ENCODE measurements around the gene NXT2. TPM values are rescaled to one million over a fixed set of nuclear protein-coding genes. Genes with fewer than 3 reads are reported as not detected.
"Not testable (repeated sequence)": the region's sequence is repeated elsewhere in the genome, so short reads cannot be mapped to it uniquely, and the experiment has no call there.

NXT2 gene
- 1.2 TPM for total RNA-seq
- long read RNA-seq, partial matches to known transcripts: 0 of 1 reads
- long read RNA-seq, other reads (novel, unspliced or antisense): 1 of 1 reads

DNA sequence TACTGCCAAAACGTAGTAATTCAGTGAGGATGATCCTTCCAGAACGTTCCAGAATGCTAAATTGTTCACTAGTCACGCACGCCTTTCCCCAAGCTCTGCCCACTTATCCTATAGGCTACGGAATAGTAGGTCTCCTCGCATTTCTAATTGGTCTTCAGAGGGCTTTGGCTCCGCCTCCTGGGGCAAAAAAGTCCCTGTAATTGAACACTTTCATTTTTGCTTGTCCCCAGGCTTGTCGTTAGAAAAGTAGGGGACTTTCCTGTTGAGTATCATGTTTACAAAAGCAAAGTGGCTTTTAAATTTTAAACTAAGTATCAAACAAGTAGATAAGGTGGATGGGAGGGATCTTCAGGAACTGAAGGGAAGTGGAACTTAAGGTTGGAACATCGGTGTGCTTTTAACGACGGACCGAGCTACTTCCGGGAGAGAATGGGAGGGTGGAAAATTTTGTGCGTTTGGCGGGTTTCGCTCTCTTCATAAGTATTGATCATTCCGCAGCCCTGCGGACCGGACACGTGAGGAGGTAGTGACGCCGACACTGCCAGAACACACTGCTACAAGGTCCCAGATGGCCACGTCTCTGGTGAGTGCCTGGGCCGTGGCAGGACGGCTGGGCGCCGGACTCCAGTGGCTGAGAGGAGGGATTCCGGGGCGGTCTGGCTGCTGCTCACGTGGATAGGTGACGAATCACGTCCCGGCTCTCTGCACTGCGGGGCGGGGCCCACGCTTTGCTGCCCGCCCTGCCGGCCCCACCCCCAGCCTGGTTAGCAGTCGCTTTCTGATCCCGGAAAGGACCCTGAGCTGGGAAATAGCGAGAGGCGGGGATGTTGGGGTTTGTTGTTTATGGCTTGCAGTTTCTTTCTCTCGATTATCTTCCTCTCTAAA, at the start of gene NXT2:
Gene NXT2 (plus strand): TSS at position 406 of the 885 bp plus-strand sequence. CDS start 163 bp downstream, at position 569.
- intact Hi-C loops (cut with DNase I): loop anchor here (10.0 kb wide), 1 partner anchor 98 kb away; no protein-coding TSS in a partner anchor
- DNase-seq (ENCODE audit: low spot score): peak; percentile 95

DNA sequence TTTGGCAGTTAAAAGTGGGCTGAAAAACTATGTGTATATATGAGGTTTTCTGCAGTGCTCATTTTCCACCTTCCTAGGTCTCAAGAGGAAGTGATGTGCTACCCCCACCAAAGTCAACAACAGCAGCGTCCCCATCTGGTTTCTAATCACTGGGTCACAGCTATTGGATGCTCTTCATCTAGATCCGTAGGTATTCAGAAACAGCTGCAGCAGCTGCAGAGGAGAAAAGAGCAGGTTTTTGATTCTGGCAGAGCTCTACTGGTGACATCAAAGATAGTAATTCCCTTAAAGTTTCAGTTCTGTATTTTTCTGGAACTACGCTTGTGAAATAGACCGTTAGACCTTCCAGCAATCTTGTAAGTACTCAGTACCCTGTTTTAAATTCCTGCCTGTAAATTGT, 49.0 kb upstream of the NXT2 start:
- intact Hi-C loops (cut with DNase I): loop anchor here (5.0 to 10.0 kb wide), 3 partner anchors 145 to 397 kb away; no protein-coding TSS in a partner anchor

DNA sequence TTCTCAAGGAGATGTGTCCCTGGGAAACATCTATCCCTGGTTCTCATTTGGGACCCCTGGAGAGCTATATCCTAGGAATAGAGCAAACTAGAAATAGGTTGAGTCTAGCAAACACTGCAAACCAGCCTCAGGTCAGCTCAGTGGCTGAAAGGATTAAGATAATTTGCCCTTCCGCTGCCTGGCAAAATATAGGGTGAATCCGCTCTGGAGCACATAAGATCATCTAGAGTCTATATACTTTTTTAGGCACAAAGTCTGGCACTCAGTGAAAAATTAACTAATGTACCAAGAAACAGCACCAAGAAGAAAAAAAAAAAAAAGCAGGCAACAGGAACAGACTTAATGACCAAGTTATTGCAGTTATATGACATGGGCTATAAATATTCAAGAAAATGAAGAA, 47.5 kb upstream of the NXT2 start:
- no peak for DNase-seq (ENCODE audit: low spot score)
- intact Hi-C loops (cut with DNase I): loop anchor here (5.0 to 10.0 kb wide), 3 partner anchors 143 to 396 kb away; no protein-coding TSS in a partner anchor

More for the DNA sequence above, 49.0 kb upstream of the NXT2 start:
- DNase-seq (ENCODE audit: low spot score): no peak

DNA sequence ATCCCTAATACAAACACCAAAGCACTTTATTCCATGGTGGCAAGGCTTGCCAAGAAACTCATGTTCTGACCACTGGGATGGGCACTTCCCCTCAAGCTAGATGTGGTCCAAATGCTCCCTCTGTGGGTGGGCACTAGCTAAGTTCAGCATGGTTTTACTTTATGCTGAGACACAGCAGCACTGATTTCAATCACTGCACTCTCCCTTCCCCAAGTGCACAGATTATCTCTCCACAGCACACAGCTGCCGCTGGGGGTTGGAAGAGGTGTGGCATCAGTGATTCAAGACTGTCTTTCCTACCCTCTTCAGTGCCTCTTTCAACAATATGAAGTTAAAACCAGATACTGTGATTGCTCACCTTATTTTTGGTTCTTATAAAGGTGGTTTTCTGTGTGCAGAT, 38.2 kb upstream of the NXT2 start:
- DNase-seq (ENCODE audit: low spot score): no peak
- intact Hi-C loops (cut with DNase I): no loop called here

DNA sequence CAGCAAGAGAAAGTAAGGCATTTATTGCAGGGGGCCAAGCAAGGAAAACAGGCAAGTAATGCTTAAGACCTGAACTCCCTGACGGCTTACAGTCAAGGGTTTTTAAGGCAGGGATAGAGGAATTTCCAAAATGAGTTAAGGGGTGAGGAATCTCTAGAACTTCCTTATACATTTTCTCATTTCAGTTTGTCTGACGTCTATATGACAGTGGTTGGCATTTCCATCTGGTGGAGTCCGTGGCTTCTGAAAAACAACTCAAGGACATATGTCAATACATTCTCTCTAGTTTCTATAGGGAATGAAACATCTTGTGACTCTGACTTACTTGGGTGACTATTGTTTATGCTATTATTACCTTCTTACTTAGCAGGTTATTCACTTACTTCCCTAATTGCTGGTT, 35.5 kb upstream of the NXT2 start:
- DNase-seq (ENCODE audit: low spot score): no peak
- intact Hi-C loops (cut with DNase I): no loop called here

DNA sequence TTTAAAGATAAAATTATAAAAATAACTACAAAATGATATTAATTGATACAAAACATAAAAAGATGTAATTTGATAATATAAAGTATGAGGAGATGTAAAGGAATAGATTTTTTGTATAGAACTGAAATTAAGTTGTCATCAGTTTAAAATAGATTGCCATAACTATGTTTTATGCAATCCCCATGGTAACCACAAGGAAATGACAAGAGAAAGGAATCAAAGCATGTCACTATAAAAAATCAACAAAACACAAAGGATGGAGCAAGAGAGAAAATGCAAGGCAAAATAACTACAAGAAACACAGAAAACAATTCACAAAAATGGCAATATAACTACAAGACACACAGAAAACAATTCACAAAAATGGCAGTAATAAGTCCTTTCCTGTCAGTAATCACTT, 27.7 kb upstream of the NXT2 start:
- intact Hi-C loops (cut with DNase I): no loop called here
- DNase-seq (ENCODE audit: low spot score): no peak

DNA sequence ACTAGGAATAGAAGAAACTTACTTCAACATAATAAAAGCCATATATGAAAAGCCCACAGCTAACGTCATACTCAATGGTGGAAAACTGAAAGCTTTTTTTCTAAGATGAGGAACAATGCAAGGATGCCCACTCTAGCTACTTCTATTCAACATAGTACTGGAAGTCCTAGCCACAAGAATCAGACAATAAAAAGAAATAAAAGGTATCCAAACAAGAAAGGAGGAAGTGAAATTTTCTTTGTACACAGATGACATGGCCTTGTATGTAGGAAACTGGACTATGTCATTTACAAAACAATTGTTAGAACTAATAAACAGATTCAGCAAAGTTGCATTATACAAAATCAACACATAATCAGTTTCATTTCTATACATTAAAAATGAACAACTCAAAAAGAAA, 25.5 kb upstream of the NXT2 start:
- no peak for DNase-seq (ENCODE audit: low spot score)
- intact Hi-C loops (cut with DNase I): no loop called here

DNA sequence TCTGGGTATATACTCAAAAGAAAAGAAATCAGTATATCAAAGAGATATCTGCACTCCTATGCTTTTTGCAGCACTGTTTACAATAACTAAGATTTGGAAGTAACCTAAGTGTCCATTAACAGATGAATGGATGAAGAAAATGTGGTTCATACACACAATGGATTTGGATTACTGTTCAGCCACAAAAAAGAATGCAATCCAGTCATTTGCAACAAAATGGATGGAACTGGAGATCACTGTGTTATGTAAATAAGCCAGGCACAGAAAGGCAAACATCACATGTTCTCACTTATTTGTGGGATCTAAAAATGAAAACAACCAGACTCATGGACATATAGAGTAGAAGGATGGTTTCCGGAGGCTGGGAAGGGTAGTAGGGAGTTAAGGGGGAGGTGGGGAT, 17.6 kb upstream of the NXT2 start:
- intact Hi-C loops (cut with DNase I): no loop called here
- DNase-seq (ENCODE audit: low spot score): no peak

DNA sequence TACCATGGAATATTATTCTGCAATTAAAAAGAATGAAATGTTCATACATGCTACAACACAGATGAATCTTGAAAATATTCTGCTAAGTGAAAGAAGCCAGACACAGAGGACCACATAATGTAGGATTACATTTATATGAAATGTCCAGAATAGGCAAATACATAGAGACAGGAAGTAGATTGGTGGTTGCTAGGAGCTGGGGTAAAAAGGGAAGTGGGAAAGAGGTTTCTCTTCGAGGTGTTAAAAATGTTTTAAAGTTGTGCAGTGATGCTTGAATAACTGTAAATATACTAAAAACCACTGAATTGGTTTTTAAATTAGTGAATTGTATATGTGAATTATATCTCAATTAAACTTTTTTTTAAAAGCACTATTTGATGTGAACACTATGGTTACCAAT, 3.6 kb upstream of the NXT2 start:
- DNase-seq (ENCODE audit: low spot score): no peak
- intact Hi-C loops (cut with DNase I): loop anchor here (10.0 kb wide), 1 partner anchor 102 kb away; no protein-coding TSS in a partner anchor

DNA sequence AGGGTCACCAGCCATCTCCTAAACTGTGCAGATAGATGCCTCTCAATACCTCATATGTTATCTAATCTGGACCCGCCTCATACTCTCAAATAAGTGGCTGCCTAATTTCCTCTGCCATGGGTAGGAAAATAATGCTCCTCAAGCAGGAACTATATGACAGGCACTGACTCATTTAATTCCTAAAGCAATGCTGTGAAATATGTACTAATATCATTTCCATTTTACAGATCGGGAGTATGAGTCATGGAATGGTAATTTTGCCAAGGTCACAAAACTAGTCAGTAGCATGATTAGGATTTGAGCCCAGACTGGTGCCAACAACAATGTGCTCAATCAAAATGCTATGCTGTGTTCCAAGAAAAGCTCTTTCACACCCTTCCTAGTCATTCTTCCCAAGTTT, 3.0 kb upstream of the NXT2 start:
- intact Hi-C loops (cut with DNase I): loop anchor here (10.0 kb wide), 1 partner anchor 101 kb away; no protein-coding TSS in a partner anchor

DNA sequence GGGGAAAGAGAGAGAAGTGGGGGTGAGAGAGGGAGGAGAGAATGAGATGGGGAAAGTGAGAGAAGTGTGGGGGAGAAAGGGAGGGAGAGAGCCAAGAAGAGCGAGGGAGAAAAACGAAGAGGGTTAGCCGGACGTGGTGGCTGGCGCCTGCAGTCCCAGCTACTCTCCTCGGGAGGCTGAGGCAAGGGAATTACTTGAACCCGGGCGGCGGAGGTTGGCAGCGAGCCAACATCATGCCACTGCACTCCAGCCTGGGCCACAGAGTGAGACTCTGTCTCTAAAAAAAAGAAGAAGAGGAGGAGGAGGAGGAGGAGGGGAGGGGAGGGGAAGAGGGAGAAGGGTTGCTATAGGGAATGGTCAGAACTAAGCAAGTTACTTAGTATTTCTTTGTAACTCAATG, 1.7 kb upstream of the NXT2 start:
- intact Hi-C loops (cut with DNase I): loop anchor here (10.0 kb wide), 1 partner anchor 100 kb away; no protein-coding TSS in a partner anchor
- DNase-seq (ENCODE audit: low spot score): no peak

More for the DNA sequence above, 3.0 kb upstream of the NXT2 start:
- DNase-seq (ENCODE audit: low spot score): no peak

DNA sequence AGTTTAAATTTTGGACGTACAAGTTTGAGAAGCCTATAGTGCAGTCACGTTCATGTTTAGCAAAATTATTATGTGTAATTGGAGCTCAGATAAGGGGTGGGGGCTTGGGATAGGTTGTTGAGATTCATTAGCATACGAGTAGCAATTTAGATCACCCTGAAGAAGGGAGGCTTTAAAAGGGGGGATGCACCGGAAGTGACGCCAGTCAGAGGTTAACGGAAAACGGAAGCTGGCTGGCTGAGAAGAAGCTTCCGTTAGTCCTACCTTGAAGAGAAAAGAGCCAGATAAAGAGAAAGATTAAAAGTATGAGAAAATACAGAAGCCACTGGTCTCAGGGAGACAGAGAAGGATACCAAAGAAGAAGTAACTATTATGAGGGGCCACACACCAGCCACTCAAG, 1.1 kb upstream of the NXT2 start:
- intact Hi-C loops (cut with DNase I): loop anchor here (10.0 kb wide), 1 partner anchor 99 kb away; no protein-coding TSS in a partner anchor
- DNase-seq (ENCODE audit: low spot score): no peak

DNA sequence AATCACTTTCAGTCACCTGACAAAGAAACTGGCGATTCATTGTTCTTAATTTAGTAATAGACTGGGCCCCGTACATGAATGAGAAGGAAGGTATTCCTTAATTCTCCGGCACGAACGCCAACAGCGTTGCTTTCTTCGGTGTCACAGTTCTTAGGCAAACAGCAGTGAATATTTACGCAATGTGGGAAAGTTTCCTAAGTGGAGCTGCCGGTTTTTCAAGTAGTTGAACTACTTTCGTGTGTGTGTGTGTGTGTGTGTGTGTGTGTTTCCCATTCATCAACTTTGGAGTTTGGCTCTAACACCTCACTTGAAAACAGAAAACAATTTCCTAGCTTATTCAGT, 651 bp downstream of the NXT2 start:
- no peak for DNase-seq (ENCODE audit: low spot score)
- intact Hi-C loops (cut with DNase I): loop anchor here (10.0 kb wide), 1 partner anchor 98 kb away; no protein-coding TSS in a partner anchor

DNA sequence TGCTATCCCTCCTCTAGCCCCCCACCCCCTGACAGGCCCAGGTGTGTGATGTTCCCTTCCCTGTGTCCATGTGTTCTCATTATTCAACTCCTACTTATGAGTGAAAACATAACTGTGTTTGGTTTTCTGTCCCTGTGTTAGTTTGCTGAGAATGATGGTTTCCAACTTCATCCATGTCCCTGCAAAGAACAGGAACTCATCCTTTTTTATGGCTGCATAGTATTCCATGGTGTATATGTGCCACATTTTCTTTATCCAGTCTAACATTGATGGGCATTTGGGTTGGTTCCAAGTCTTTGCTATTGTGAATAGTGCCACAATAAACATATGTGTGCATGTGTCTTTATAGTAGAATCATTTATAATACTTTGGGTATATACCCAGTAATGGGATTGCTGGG, 2.4 kb downstream of the NXT2 start:
- not testable (repeated sequence) for DNase-seq (ENCODE audit: low spot score)
- intact Hi-C loops (cut with DNase I): loop anchor here (10.0 kb wide), 1 partner anchor 96 kb away; no protein-coding TSS in a partner anchor

DNA sequence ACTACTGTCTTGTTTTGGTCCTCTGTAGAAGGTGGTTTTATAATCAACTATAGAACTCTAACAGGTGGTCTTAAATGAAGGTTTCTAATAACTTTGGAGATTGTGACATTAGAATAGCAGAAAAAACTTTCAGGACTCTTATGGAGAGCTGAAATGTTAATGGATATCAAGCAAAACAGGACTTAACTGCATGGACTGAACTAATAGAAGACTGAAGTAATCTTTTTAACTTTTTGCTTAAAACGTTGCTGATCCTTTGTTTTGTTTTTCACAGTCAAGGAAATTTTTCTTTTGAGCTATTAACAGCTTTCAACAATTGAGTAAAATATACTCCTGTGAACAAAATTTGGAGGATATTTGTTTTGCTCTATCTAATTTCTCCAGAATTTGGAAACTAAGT, 17.2 kb downstream of the NXT2 start:
- no peak for DNase-seq (ENCODE audit: low spot score)

DNA sequence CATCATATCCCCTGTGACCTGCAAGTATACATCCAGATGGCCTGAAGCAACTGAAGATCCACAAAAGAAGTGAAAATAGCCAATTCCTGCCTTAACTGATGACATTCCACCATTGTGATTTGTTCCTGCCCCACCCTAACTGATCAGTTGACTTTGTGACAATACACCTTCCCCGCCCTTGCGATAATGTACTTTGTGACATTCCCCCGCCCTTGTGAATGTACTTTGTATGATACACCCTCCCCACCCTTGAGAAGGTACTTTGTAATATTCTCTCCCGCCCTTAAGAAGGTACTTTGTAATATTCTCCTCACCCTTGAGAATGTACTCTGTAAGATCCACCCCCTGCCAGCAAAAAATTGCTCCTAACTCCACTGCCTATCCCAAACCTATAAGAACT, 39.4 kb downstream of the NXT2 start:
- DNase-seq (ENCODE audit: low spot score); intact Hi-C loops (cut with DNase I): not testable (repeated sequence)

More for the DNA sequence above, 17.2 kb downstream of the NXT2 start:
- intact Hi-C loops (cut with DNase I): no loop called here

DNA sequence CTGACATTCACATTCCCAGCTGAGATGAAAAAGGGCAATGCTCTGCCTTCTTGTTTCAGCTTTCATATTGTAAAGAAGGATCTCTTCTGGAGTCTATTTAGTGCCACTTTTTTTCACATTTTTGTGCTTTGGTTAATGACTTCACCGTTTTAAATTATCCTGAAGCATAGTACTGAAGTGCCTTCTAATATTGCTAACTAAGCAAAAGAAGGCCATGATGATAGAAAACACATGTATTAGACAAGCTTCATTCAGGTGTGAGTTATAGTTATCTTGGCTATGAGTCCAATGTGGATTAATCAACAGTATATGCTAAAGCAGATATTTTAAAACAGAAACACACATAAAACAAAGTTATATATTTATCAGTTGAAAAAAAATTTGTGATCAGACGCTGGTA, 40.4 kb downstream of the NXT2 start:
- intact Hi-C loops (cut with DNase I): no loop called here
- no peak for DNase-seq (ENCODE audit: low spot score)

DNA sequence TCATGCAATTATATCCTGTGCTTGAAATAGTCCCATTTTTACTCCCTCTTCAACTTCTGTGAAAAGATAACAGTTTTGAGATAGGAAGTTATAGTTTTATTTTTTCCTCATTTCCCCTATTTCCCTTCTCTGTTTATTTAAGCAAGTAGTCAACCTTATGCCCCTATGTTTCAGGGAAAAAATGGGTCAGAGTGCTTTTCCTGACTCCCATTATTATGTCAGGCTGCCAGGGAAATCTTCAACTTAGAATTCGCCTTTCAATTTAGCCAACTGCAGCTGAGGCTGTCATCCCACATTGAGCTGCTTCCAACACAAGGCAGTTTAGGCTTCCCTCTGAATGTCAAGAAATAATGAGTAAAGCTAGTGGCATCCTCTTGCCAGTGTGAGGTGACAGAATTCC, 42.3 kb downstream of the NXT2 start:
- intact Hi-C loops (cut with DNase I): no loop called here
- DNase-seq (ENCODE audit: low spot score): no peak

DNA sequence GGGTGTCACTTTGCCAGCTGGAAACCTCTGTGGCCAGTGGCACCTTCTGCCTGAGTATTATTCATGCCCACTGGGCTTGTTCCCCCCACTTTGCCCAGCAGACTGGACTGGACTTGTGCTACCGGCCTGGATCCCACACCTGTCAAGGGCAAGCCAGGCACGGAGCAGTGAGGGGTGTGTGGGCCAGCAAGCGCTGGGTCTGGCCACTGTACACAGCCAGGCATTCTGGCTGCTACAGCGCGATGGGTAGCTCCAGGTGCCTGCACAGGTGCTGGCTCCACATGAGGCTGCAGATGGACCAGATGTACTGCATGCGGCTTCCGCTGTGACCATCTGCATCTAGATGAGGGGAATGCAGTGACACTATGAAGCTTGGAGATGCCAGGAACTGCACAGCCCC, 48.8 kb downstream of the NXT2 start:
- intact Hi-C loops (cut with DNase I): no loop called here
- DNase-seq (ENCODE audit: low spot score): no peak

DNA sequence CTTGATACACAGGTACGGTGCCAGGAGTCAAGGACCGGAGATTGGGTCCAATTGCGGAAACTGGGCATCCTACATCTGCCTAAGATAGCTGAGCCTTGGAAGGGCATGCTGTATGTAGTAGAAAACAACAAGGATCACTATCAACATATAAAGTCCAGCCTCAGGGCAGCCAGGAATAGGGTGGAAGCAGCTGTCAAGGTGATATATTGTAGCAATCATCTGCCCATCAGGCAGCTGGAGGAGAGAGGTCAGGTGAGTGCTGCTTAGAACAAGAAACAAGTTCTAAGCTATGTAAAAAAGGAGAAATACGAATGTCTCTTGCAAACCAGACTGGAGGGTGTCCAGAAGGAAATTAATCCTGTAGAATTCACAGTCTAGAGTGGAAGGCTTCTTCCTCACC, 53.5 kb downstream of the NXT2 start:
- no peak for DNase-seq (ENCODE audit: low spot score)
- intact Hi-C loops (cut with DNase I): no loop called here
